Stimulated activated CD8-positive, alpha-beta memory T cell treated with anti-CD3 and anti-CD28 coated beads, Interleukin-12 subunit alpha, Interleukin-12 subunit beta, amount 100 ng/mL, for 24 hours (primary cell): Measurements from ENCODE around the gene AGPAT4.

Source experiments
- DNase-seq: peaks from one replicate; pipeline ENCODE4 v3.0.0-alpha.2; 2020; ENCODE audit errors: extremely low read depth

The AGPAT4 gene

GRCh38 chr6:161255518-161255917 is 18.3 kb downstream of the AGPAT4 start:
- DNase-seq, result no peak

DNA sequence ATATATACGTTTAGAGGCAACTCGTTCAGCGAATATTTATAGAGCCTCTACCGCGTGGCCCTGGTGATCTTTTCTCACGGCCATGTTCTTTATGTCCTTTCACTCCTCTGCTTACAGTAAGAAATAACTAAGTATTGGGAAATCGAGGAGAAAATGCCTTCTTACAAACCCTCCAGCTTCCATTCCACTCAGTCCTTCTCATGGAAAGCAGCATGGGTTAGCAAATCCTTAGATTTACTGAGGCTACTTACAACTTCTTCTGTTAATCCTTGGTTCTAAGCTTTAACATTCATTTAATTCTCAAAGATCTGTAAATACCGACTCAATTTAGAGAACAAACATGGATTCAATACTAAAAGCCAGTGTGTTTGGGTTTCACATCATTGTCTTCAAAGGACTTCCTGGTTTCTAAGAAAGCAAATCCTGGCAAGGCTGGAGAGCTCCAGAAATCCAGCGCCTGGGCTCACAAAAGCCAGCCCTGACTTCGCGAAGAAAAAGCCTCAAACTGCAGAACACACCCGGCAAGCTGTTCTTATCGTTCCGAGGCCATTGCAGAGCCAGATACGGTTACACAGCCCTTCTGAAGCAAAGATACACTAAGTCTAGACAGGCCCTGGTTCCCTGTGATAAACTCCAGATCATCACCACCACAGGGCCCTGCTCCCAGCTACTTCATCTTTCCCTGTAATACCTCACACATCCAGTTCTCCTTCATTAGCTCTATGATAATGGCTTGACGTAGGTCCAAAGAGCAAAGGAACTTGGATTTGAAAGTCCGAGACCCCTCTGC is 19.2 kb downstream of the AGPAT4 start:
- no peak for DNase-seq

- no peak for DNase-seq
Observed at GRCh38 chr6:161254126-161254463, 19.8 kb downstream of the AGPAT4 start.

DNA sequence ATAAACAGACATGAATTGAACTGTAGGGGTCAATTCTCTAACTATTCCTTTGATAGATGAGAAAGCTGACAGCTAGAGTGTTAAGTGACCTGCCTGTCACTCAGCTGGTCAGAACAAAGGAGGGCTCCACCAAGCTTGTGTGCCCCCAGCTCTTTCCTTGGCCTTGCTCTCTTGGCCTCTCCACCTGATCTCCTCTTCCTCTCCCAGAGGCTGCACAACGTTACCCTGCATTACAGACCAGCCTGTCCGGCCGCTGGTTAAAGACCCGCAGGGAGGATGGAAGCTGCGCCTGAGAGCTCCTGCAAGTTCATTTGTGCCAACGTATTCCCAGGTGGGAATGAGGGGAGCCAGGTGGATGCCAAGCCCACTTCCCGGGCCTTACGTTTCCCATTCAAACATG is 22.5 kb downstream of the AGPAT4 start:
- DNase-seq, result no peak

DNA sequence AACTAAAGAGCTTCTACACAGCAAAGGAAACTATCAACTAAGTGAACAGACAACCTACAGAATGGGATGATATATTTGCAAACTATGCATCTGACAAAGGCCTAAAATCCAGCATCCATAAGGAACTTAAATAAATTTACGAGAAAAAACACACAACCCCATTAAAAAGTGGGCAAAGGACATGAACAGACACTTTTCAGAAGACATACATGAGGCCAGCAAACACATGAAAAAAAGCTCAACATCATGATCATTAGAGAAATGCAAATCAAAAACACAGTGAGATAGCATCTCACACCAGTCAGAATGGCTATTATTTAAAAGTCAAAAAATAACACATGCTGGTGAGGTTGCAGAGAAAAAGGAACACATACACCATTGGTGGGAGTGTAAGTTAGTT is 24.5 kb downstream of the AGPAT4 start:
- DNase-seq, result no peak

GRCh38 chr6:161246725-161247124 is 27.1 kb downstream of the AGPAT4 start:
- no peak for DNase-seq

- no peak for DNase-seq
Observed at GRCh38 chr6:161245363-161245762, 28.5 kb downstream of the AGPAT4 start.

DNA sequence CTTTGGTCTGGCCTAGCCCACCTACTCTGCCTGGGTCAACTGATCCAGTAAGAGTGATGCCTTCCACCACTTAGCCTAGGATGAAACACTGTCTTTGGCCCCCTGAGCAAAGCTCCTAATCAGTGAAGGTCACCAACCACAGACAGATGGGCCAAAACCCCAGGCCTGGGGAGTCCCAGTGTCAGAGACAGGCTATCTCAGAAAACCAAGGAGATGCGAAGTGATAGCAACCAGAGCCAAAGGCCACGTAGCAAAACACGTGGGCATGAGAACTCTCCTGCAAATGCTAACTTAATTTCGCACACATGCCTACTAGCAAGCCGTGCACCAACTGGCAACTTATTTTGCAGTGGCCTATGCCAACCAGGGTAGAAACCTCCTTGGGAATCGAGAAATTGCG is 29.1 kb downstream of the AGPAT4 start:
- no peak for DNase-seq

- no peak for DNase-seq
Observed at GRCh38 chr6:161242779-161243693, 30.8 kb downstream of the AGPAT4 start.

DNA sequence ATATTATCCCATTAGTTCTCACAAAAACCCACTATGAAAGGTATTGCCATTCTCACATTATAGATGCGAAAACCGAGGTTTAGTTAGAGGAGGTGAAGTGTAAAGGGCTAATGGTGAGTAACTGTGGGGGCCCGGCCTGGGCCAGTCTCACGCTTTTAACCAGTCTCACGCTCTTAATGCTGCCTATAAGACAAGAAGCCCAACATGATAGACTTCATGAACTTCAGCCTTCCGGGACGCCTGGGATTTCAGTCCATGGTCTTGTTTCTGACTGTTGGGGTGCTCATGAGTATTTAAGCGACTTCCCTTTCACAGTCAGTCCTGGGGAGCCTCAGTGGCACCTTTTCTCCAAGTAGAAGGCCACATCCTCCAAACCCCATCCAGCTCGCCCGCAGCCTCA is 31.7 kb downstream of the AGPAT4 start:
- DNase-seq, result no peak

DNA sequence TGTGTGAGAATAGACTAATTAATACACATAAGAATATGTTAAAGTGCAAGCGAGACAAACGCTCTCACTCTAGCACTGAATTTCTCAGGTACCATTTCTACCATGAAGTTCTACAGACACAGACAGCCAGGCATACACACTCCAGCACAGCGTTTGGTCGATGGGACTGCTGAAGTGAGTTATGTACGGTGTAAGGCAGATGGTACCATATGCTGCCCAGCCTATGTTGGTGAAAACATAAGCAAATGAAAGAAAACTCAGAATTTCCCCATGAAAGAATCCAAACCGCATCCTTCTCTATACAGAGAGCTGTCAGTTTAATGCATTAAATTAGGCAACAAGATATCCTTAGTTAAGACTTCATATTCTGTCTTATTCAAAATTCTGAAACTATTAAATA is 34.9 kb downstream of the AGPAT4 start:
- no peak for DNase-seq

DNA sequence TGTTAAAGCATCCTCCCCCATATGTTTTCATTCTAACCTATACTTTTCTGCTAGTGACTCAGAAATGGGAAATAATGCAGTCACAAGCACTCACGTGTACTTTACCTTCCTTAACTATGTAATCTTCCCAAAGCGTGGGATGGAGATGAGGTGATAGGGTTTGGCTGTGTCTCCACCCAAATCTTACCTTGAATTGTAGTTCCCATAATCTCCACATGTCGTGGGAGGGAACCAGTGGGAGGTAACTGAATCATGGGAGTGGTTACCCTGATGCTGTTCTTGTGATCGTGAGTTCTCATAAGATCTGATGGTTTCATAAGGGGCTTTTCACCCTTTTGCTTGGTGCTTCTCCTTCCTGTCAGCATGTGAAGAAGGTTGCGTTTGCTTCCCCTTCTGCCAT is 35.4 kb downstream of the AGPAT4 start:
- no peak for DNase-seq

GRCh38 chr6:161238081-161238480 is 35.8 kb downstream of the AGPAT4 start:
- no peak for DNase-seq

DNA sequence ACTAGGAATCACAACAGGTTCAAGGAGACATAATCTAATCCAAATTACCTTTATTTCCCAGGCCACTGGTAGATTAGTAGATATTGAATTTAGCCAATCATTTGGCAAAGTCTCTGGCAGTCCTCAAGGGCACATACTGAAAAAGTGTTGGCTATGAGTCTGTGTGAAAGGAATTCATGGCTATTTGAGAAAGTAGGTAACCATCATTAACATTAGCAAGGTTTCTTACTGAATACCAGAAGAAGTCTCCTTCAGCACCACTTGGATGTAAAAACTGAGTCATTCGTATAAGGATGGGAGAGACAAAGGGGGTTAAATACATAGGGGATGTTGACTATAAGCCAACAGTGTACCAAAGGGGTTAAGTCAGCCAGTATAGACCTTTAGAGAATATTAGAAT is 36.7 kb downstream of the AGPAT4 start:
- no peak for DNase-seq

DNA sequence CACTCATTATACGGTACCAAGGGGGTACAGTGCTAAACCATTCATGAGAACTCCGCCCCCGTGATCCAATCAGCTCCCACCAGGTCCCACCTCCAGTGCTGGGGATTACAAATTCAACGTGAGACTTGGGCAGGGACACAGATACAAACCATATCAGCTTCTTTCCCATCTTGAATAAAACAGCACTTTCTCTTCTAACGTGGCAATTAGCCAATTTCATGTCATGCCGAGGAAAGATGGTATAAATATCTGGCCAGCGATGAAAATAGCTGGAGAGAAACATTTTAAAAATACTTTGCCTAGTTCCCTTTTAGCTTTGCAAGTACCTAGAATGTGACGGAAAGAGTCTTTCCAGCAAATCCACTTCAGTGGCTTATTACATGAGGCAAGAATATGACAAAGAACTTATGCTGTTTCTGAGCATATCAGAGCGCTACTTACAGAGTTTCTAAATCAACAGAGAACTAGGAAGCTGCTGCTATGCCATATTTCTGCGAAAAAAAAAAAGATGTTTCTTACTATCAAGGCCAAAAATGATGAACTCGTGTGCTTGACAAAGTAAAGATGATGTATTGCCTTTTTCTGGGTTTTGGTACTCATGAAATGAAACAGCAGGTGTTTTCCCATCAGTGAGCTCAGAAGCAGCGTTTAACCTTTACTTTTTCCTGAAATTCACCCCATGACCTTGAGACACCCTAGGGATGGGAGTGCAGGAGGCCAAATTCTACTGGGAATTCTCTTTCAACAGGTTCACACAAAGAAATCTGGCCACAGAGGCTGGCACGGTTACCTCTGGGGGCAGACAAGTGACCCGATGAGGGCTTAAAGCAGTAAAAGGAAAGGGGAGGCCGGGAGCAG is 37.9 kb downstream of the AGPAT4 start:
- no peak for DNase-seq

- no peak for DNase-seq
Observed at GRCh38 chr6:161233986-161234661, 39.7 kb downstream of the AGPAT4 start.

DNA sequence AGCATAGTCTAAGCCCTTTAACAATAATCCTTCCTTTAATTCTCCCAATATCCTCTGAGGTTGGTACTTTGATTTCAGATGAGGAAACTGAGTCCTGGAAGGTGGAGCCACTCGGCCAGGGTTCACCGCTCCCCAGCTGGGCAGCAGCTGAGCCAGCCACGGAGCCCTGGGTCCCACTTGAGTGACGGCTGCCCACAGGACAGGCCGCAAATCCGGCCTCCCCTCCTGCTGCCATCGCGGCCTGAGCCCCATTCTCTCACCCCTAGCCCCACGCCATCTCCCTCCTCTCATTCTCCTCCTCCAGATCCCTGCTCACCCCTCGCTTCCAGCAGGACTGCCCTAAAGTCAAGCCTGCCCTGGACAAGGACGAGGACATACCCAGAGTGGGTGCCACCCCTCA is 41.4 kb downstream of the AGPAT4 start:
- no peak for DNase-seq

DNA sequence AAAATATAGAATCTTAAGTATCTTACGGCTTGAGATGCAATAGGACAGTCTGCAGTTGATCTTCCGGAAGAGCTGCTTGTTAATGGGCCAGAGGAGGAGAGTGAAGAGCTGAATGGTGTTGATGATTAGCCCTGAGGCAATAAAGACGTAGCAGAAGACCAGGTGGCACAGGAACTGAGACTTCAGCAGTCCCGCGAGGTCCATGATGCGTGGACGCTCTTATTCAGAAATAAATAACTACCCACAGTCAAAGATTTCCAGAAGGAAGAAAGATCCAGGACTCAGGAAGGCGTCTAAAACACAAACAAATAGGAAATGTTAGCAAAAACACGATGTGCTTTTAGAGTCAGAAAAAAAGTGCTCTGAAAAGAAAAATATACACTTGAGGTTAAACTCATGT is 41.9 kb downstream of the AGPAT4 start:
- no peak for DNase-seq

DNA sequence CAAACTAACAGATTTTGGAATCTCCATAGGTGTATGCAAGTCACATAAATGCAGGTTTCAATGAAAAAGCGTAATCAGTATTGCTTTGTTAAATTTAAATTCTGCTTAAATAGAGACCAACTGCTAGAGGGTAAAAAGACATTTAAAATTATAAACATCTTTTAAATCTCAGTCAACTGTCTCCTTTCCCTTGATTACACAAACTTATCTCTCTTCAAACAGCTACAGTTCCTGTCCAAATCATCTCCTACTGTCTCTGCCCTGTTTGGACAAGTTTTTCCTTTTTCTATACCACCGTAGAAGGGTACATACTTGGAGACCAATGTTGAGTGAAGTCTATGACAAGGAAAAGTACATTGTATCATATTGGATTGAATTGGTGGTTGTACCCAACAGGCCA is 43.5 kb downstream of the AGPAT4 start:
- no peak for DNase-seq

GRCh38 chr6:161228921-161229591 is 44.8 kb downstream of the AGPAT4 start:
- no peak for DNase-seq

GRCh38 chr6:161228096-161228495 is 45.8 kb downstream of the AGPAT4 start:
- DNase-seq, result no peak
